PFSK-1 (cell line): Measurements from ENCODE around the gene LY6G5C.

Experiments
- POLR2AphosphoS5 ChIP-seq: IDR thresholded peaks from 2 replicates; pipeline ENCODE4 v1.6.1; 2012; ENCODE audit warnings: low read depth, mild to moderate bottlenecking, control low read depth, low read length, moderate library complexity
- SIN3A ChIP-seq: IDR thresholded peaks from 2 replicates; pipeline ENCODE4 v1.6.1; 2012; ENCODE audit warnings: mild to moderate bottlenecking, low read length, moderate library complexity, borderline replicate concordance; ENCODE audit not compliant: insufficient read depth
- TF ChIP-seq, protein P1 (sequence below), 2 experiments: IDR thresholded peaks; 2 replicates each; pipeline versions ENCODE4 v1.6.1 to v1.8.0; 2011 to 2012; ENCODE audit warnings: low read depth in 2 of 2, low read length in 2 of 2, control low read depth in 1 of 2, inconsistent platforms in 1 of 2, mild to moderate bottlenecking in 1 of 2, moderate library complexity in 1 of 2; ENCODE audit not compliant: insufficient read depth in 1 of 2

GRCh38 chr6:31640612-31641011 lies 40.3 kb downstream of the LY6G5C start:
- TF ChIP-seq SIN3A: no peak
- no peak for TF ChIP-seq POLR2AphosphoS5
- TF ChIP-seq, protein P1, sequence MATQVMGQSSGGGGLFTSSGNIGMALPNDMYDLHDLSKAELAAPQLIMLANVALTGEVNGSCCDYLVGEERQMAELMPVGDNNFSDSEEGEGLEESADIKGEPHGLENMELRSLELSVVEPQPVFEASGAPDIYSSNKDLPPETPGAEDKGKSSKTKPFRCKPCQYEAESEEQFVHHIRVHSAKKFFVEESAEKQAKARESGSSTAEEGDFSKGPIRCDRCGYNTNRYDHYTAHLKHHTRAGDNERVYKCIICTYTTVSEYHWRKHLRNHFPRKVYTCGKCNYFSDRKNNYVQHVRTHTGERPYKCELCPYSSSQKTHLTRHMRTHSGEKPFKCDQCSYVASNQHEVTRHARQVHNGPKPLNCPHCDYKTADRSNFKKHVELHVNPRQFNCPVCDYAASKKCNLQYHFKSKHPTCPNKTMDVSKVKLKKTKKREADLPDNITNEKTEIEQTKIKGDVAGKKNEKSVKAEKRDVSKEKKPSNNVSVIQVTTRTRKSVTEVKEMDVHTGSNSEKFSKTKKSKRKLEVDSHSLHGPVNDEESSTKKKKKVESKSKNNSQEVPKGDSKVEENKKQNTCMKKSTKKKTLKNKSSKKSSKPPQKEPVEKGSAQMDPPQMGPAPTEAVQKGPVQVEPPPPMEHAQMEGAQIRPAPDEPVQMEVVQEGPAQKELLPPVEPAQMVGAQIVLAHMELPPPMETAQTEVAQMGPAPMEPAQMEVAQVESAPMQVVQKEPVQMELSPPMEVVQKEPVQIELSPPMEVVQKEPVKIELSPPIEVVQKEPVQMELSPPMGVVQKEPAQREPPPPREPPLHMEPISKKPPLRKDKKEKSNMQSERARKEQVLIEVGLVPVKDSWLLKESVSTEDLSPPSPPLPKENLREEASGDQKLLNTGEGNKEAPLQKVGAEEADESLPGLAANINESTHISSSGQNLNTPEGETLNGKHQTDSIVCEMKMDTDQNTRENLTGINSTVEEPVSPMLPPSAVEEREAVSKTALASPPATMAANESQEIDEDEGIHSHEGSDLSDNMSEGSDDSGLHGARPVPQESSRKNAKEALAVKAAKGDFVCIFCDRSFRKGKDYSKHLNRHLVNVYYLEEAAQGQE (IDR thresholded peaks at IDR 0.05; ENCODE audit: insufficient read depth in 1 of 2, low read depth in 2 of 2, low read length in 2 of 2): no peak
